Subcutaneous adipose tissue (tissue), 4 donors: ENCODE measurements around the gene LPAR3. TPM values are rescaled to one million over a fixed set of nuclear protein-coding genes. Genes with fewer than 3 reads are reported as not detected.

Experiments used
- total RNA-seq, 4 donors: library from RNA; depleted of rRNA; stranded (reverse); fragments of >200 nt; gene quantifications; one replicate each; pipeline ENCODE4 v1.1.0, GENCODE V29; 2016
- TF ChIP-seq, protein P1 (sequence below): fragments of 450-650 bp; IDR thresholded peaks from one replicate; pipeline ENCODE4 v1.5.1; 2016; ENCODE audit warnings: low read depth, mild to moderate bottlenecking, control low read depth, antibody characterized with exemption, moderate library complexity

The LPAR3 gene
- total RNA-seq, 4 donors from 2014 or later = 1.0 TPM; not detected in 3

DNA sequence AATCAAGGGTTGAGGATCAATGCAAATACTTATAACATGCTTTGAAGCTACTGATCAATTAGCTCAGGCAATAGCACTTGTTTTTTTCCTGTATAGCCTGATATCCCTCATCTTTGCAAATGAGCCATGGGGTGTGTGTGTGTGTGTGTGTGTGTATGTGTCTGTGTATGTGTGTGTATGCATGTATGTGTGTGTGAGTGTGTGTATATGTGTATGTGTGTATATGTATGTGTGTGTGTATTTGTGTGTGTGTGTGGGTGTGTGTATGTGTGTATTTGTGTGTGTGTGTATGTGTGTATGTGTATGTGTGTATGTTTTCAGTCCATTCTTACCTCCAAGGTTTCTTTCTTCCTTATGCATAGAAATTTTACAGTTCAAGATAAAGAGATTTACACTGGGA lies 124.4 kb downstream of the LPAR3 start:
- TF ChIP-seq, protein P1, sequence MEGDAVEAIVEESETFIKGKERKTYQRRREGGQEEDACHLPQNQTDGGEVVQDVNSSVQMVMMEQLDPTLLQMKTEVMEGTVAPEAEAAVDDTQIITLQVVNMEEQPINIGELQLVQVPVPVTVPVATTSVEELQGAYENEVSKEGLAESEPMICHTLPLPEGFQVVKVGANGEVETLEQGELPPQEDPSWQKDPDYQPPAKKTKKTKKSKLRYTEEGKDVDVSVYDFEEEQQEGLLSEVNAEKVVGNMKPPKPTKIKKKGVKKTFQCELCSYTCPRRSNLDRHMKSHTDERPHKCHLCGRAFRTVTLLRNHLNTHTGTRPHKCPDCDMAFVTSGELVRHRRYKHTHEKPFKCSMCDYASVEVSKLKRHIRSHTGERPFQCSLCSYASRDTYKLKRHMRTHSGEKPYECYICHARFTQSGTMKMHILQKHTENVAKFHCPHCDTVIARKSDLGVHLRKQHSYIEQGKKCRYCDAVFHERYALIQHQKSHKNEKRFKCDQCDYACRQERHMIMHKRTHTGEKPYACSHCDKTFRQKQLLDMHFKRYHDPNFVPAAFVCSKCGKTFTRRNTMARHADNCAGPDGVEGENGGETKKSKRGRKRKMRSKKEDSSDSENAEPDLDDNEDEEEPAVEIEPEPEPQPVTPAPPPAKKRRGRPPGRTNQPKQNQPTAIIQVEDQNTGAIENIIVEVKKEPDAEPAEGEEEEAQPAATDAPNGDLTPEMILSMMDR = no peak

DNA sequence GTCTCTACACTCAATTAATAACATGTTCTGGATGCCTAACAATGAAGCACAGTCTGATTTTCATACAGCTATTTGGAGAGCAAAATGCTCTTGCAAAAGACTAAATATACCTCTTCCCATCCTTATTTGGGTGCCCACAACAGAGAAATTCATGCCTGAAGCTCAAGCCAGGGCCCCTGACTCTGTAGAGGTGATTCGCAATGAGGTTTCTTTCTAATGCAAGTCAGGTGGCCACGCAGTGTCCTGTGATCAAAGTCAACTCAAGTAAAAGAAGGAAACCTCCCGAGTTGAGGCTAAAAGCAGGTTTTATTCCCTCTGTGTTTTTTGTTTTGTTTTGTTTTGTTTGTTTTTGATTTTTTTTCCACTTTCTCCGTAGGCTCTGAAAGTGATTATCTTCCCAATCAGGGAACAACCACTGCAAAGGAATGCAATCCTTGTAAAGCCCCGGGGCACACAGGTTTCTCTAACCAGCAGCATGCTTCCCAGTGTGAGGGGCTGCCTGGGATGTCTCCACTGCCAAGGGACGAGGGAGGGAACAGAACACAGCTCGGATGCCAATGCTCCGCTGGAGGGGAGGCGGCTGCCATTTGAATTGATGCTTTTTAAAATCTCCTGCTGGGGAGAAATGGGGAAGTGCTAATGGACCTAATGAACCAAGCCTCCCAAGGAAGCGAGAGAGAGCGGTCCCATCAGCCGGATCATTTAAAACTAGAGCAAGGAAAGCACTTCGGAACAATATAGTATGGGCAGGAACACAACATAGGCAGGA lies 128.9 kb downstream of the LPAR3 start:
- TF ChIP-seq, protein P1 = no peak

DNA sequence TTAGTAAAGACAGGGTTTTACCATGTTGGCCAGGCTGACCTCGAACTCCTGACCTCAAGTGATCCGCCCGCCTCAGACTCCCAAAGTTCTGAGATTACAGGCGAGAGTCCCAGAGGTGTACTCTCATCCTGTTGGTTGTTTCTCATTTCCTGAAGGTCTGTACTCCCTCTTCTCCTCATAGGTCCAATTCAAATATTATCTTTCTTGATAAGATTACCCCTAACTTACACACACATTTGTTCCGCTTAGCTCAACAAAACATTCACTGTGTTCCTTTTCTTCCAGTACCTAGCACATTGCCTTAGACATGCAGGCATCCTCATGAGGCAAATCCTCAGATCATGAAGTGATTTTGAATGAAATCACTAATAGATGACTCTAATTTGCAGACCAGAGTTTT lies 130.3 kb downstream of the LPAR3 start:
- TF ChIP-seq, protein P1 = no peak

Other genes with a start within 250 kb of the LPAR3 start
- 1 to 10 TPM; 1.5 to 3.9 (median 3.2) TPM for gene SSX2IP, start 202.7 kb downstream of the LPAR3 start, total RNA-seq
- 1 to 10 TPM in 2 of 4 donors, under 1 TPM in 1, not detected in 1; 0.38 to 6.6 (median 1.4) TPM for gene MCOLN2, start 103.9 kb upstream of the LPAR3 start, total RNA-seq
- gene MCOLN3, start 155.3 kb upstream of the LPAR3 start, total RNA-seq = 10 to 100 TPM in 1 of 4 donors, 1 to 10 TPM in 3; 7.0 to 13.4 (median 7.7) TPM